Hypothalamus (tissue), 51 donors: ENCODE data around the gene USP36.
"Not testable (repeated sequence)": the region's sequence is repeated elsewhere in the genome, so short reads cannot be mapped to it uniquely, and the experiment has no call there.

ENCODE experiments used
- DNase-seq, 51 donors: peaks; one replicate each; lab custom pipeline; 2025; lab: John Stamatoyannopoulos, UW

The USP36 gene

GRCh38 chr17:78794864-78795640 lies 45.6 kb downstream of the USP36 start:
- DNase-seq: no peak

- no peak for DNase-seq
Observed at GRCh38 chr17:78794399-78794798, 46.2 kb downstream of the USP36 start.

- DNase-seq: no peak
Observed at GRCh38 chr17:78793968-78794367, 46.6 kb downstream of the USP36 start.

DNA sequence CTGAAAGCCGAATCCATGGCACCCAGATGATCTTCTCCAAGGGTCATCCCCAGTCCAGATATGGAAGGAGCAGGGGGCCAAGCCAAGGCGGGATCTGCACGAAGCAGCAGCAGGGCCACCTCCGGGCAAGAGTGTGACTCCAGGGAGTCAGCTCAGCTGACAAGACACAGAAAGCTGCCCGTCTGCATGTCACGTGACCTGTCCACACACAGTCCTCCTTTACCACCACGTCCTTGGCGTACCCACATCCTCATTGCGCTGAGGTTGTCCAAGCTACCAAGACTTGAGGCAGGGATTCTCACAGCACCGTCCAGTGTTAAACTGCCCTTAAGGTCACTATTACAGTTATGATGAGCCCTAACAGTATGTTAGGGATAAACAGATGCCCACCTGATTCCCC lies 47.2 kb downstream of the USP36 start:
- no peak for DNase-seq

- DNase-seq: no peak
Observed at GRCh38 chr17:78791840-78792709, 48.5 kb downstream of the USP36 start.

GRCh38 chr17:78790552-78790951 lies 50.1 kb downstream of the USP36 start:
- DNase-seq: no peak

GRCh38 chr17:78789663-78790181 lies 50.9 kb downstream of the USP36 start:
- DNase-seq: peak in 10 of 51 donors; percentile 12 to 47 (median 26)

- DNase-seq: peak in 1 of 51 donors; percentile 17
Observed at GRCh38 chr17:78789149-78789662, 51.4 kb downstream of the USP36 start.

- DNase-seq: no peak
Observed at GRCh38 chr17:78788451-78788850, 52.2 kb downstream of the USP36 start.

GRCh38 chr17:78787444-78787843 lies 53.2 kb downstream of the USP36 start:
- DNase-seq: no peak

- no peak for DNase-seq
Observed at GRCh38 chr17:78785663-78786057, 55.0 kb downstream of the USP36 start.

GRCh38 chr17:78785011-78785662 lies 55.5 kb downstream of the USP36 start:
- no peak for DNase-seq

DNA sequence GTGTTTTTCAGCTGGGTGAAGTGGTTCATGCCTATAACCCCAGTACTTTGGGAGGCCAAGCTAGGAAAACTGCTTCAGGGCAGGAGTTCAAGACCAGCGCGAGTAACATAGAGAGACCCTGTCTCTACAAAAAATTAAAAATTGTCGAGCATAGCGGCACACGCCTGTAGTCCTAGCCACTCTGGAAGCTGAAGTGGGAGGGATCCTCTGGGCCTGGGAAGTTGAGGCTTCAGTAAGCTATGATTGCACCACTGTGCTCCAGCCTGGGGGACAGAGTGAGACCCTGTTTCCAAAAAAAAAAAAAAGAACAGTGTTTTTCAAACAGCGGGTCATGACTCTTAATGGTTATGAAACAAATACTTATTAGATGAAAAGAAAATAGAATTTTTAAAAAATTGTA lies 56.3 kb downstream of the USP36 start:
- DNase-seq: no peak

DNA sequence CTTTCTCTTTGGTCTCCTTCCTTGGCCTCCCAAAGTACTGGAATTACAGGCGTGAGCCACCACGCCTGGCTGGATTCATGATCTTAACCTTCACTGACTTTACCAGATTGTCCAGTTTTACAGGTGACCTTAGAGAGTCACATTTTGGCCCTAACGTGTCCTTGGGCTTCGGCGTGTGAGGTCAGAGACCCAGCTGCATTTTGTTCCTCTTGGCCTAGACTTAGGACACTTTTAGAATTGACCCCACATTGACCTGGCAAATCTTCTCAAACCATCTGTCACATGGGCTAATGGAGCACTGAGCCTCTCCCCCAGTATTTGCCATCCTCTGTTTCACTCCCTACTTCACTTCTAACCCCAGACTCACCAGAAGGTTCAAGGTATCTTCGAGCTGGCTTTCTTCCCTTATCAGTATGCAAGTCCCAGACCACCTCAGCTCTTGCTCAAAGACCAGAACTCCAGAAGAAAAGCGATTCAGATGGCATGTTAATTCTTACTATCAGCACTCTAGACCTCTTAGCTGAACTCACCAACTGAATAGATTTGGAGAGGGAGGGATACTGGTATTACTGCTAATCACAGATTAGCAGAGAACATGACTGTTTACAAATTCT lies 56.8 kb downstream of the USP36 start:
- DNase-seq: no peak

DNA sequence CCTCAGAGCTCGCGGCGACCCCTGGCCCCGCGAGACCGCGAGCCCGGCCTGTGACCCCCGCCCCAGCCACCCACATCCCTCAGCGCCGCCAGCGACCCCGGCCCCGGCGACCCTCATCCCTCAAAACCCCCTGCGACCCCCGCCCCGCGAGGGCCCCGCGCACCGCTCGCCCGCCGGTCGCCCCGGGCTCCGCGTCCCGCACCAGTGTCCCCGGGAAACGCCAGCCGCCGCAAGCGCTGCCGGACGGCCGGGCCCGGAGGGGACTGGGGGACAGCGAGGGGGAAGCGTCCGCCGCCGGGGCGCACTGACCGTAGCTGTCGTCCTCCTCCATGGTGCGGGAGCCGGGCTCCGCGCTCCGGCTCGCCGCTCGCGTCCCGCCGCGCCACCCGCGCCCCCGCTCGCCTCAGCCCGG lies 58.7 kb downstream of the USP36 start, which contains the start of gene CYTH1:
Gene CYTH1, minus strand, starts transcription at position 381 of the 412 bp plus-strand sequence. Its CDS starts 50 bp downstream, at position 331.
- DNase-seq: peak in 1 of 51 donors; percentile 50

DNA sequence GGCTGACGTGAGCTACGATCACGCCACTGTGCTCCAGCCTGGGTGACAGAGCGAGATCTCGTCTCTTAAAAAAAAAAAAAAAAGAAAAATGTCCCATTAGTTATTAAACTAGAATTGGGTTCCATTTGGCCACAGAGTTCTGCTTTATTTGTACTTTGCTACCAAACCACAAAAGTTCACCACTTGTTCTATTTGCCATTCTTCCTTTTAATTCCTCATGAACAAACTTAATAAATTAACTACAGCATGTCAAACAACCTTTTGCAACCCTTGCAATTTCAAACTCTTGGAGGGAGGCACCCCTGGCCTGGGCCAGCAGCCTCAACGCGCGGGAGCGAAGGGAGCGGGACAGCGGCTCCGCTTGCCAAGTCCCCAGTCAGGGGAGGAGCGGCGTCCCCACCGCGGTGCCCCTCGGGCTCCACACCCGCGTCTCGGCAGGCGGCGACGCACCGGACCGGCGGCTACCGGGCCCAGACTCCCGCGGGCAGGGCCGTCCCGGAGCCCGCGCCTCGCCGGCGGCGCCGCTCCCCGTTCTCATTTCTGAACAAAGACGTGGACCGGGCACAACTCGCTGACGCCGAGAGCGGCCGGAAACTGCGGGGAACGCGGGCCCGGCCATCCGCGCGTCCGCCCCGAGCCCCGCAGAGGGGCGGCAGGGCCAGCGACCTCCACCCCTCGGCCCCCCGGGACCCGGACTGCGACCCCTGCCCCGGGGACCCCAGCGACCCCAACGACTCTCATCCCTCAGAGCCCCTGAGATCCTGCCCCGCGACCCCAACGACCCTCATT lies 59.3 kb downstream of the USP36 start:
- peak in 29 of 51 donors; percentile 27 to 63 (median 45) for DNase-seq

- DNase-seq: no peak
Observed at GRCh38 chr17:78780335-78780734, 60.3 kb downstream of the USP36 start.

DNA sequence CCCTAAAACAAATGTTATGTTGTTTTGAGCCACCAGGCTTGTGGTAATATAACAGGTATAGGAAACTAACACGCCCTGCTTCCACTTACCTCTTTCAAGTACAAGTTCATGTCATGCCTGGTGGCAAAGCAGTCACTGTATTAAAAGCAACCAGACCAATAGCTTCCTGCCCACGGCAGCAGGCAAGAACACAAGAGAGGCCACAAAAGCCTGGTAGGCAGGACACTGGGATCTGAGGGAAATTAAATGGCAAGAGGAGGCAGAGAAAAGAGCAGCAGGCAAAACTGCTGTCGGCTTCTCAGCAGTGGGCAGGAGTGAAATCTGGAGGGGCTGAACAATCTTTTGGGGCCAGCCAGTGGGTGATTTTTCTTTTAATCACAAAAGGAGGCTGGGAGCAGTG lies 60.8 kb downstream of the USP36 start:
- DNase-seq: no peak

DNA sequence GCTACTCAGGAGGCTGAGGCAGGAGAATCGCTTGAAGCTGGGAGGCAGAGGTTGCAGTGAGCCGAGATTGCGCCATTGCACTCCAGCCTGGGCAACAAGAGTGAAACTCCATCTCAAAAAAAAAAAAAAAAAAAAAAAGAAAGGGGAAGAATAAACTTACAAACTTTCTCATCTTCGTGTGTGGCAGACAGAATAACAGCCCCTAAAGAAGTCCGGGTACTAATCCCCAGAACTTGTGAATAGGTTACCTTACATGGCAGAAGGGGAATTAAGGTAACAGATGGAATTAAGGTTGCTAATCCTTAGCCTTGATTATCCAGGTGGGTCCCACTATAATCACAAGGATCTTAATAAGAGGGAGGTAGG lies 61.3 kb downstream of the USP36 start:
- not testable (repeated sequence) for DNase-seq
